ENCODE measurements around the gene MAP3K9. TPM values are rescaled to one million over a fixed set of nuclear protein-coding genes. Genes with fewer than 3 reads are reported as not detected.
A peak's percentile ranks its signal among the peaks of the same experiment; 100 is the strongest.

Gene MAP3K9
- total RNA-seq, 2 experiments from 2014 or later = 4.2 to 6.4 TPM

DNA sequence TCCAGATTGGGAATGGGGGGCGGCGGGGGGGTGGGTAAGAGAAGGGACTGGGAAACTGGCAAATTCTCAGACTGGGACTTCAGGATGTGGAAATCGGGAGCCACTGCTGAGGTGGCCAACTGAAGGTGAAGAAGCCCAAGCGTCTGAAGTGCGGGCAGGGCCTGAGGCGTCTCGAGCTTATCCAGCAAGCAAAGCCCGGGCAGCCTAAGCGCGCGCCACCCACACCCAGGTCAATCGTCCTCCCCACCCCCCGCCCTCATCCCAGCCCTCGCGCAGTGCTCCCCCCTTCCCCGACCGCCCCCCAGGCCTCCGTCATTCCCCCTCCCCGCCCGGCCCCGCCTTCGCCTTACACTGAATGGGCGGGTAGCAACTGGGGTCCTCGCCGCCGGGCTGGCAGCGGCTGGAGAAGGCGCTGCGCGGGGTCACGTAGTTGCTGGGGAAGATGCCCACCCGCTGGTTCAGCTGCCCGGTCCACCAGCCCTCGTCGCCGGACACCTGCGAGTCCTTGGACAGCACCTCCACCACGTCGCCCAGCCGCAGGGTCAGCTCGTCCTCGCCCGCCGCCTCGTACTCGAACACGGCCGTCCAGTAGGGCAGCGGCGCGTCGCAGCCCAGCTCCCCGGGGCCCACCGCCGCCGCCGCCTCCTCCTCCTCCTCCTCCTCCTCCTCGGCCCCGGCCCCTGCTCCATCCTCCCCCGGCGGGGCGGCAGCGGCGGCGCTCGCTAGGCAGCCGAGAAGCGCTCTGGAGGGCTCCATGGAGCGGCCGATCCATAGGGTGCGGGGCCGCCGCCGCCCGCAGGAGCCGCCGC is 693 bp downstream of the MAP3K9 start:
- H4K20me1 ChIP-seq (ENCODE audit: insufficient read depth, low read length) = no peaks in the 10 kb centered on the region
- DNase-seq (ENCODE audit: low spot score) = peak; percentile 17
- no peaks in the 10 kb centered on the region for H3K36me3 ChIP-seq (ENCODE audit: insufficient read depth, low read length)
- intact Hi-C loops (cut with micrococcal nuclease; ENCODE audit: unreplicated experiment) = loop anchor here (1.0 to 10.0 kb wide), 2 partner anchors 167 to 1194 kb away; partner anchors contain the start of genes SUSD6 and TTC9
- H3K4me2 ChIP-seq (ENCODE audit: low read length) = peak overlapping the region; percentile 76
- ChIA-PET POLR2A (interaction anchor here (0.7 to 1.7 kb wide), 5 partner anchors 9 to 243 kb away, joined by 3 to 8 read pairs (median 3); no protein-coding TSS in a partner anchor), CTCF (ENCODE audit: unreplicated experiment) (interaction anchor here (0.9 to 1.4 kb wide), 3 partner anchors 10 to 99 kb away, joined by 3 to 9 read pairs (median 3); partner anchors contain the start of gene PCNX1)
- TF ChIP-seq CTCF (conservative IDR thresholded peaks at IDR 0.05; ENCODE audit: low read length) (no peak), EZH2phosphoT487 (IDR thresholded peaks at IDR 0.05; ENCODE audit: borderline replicate concordance, low read depth, low read length) (no peak)
- H3K4me1 ChIP-seq (ENCODE audit: insufficient read depth, low read length, poor library complexity, severe bottlenecking) = peaks cover 26% of the 10 kb centered on the region
- BruUV-seq (replicated peaks) = no TSS peak
- no peak overlapping the region for H3K27ac ChIP-seq (ENCODE audit: low read depth, low read length, poor library complexity, severe bottlenecking)
- H3K9me2 ChIP-seq (ENCODE audit: insufficient read depth, low read length) = no peaks in the 10 kb centered on the region
- no peaks in the 10 kb centered on the region for H3K79me2 ChIP-seq (ENCODE audit: insufficient read depth, low read depth, low read length)
- peak overlapping the region; percentile 77 for H3K4me3 ChIP-seq (ENCODE audit: low read depth, low read length, poor library complexity, severe bottlenecking)
- H3K9me3 ChIP-seq (ENCODE audit: low read length) = no peaks in the 10 kb centered on the region
- H2AFZ ChIP-seq (ENCODE audit: low read length) = peak overlapping the region; percentile 21; the same call in 1 of the 2 replicates

GRCh38 chr14:70807898-70808415 is 1.4 kb downstream of the MAP3K9 start:
- H3K9me2 ChIP-seq (ENCODE audit: insufficient read depth, low read length) = no peaks in the 10 kb centered on the region
- no peaks in the 10 kb centered on the region for H4K20me1 ChIP-seq (ENCODE audit: insufficient read depth, low read length)
- no peaks in the 10 kb centered on the region for H3K36me3 ChIP-seq (ENCODE audit: insufficient read depth, low read length)
- H2AFZ ChIP-seq (ENCODE audit: low read length) = no peak overlapping the region
- peak; percentile 41 for DNase-seq (ENCODE audit: low spot score)
- TF ChIP-seq EZH2phosphoT487 (IDR thresholded peaks at IDR 0.05; ENCODE audit: borderline replicate concordance, low read depth, low read length) (no peak), CTCF (conservative IDR thresholded peaks at IDR 0.05; ENCODE audit: low read length) (no peak)
- peak overlapping the region; percentile 77 for H3K4me3 ChIP-seq (ENCODE audit: low read depth, low read length, poor library complexity, severe bottlenecking)
- BruUV-seq (replicated peaks) = no TSS peak
- ChIA-PET CTCF (ENCODE audit: unreplicated experiment) (no interaction called here), POLR2A (no interaction called here)
- no peak overlapping the region for H3K27ac ChIP-seq (ENCODE audit: low read depth, low read length, poor library complexity, severe bottlenecking)
- intact Hi-C loops (cut with micrococcal nuclease; ENCODE audit: unreplicated experiment) = loop anchor here (10.0 kb wide), 1 partner anchor 1193 kb away; the partner anchor contains the start of gene SUSD6
- H3K4me2 ChIP-seq (ENCODE audit: low read length) = peak overlapping the region; percentile 76
- H3K9me3 ChIP-seq (ENCODE audit: low read length) = no peaks in the 10 kb centered on the region
- H3K79me2 ChIP-seq (ENCODE audit: insufficient read depth, low read depth, low read length) = no peaks in the 10 kb centered on the region
- peaks cover 29% of the 10 kb centered on the region for H3K4me1 ChIP-seq (ENCODE audit: insufficient read depth, low read length, poor library complexity, severe bottlenecking)

Measured in OCI-LY7 (cell line).